Breast epithelium (tissue), 4 donors: Measurements from ENCODE around the gene CA7. TPM values are rescaled to one million over a fixed set of nuclear protein-coding genes. Genes with fewer than 3 reads are reported as not detected.

Source experiments
- DNase-seq, 2 donors: peaks; one replicate each; pipeline ENCODE4 v3.0.0-alpha.2; 2019; ENCODE audit warnings: low spot score in 2 of 2
- H3K27ac ChIP-seq, 2 donors: fragments of 200-600 bp; sonication (generic) in 1 of 2; one replicate each; pipeline ENCODE4 v1.5.1; 2016 to 2019; ENCODE audit warnings: mild to moderate bottlenecking in 1 of 2
- H3K27me3 ChIP-seq, 2 donors: fragments of 200-600 bp; sonication (generic) in 1 of 2; one replicate each; pipeline versions ENCODE4 v1.5.1 to v1.6.0; 2017 to 2019; ENCODE audit warnings: control low read depth in 1 of 2, mild to moderate bottlenecking in 1 of 2
- H3K36me3 ChIP-seq: fragments of 200-600 bp; one replicate; pipeline ENCODE4 v1.5.1; 2019
- H3K4me1 ChIP-seq, 2 donors: fragments of 200-600 bp; sonication (generic); one replicate each; pipeline ENCODE4 v1.5.1; 2016 to 2019; ENCODE audit warnings: control low read depth in 1 of 2
- H3K4me3 ChIP-seq, 3 donors: fragments of 200-600 bp; sonication (generic); 1 replicate in 2 of 3; 2 replicates in 1 of 3; pipeline ENCODE4 v1.5.1; 2016 to 2019; ENCODE audit warnings: mild to moderate bottlenecking in 3 of 3, moderate library complexity in 2 of 3
- H3K9me3 ChIP-seq, 2 donors: fragments of 200-600 bp; sonication (generic) in 1 of 2; one replicate each; pipeline ENCODE4 v1.5.1; 2016 to 2019; ENCODE audit warnings: control low read depth in 1 of 2
- CTCF ChIP-seq, 3 donors: fragments of 450-650 bp; IDR thresholded peaks; one replicate each; pipeline ENCODE4 v1.5.1; 2016 to 2017; ENCODE audit warnings: antibody characterized with exemption in 3 of 3, mild to moderate bottlenecking in 3 of 3, moderate library complexity in 3 of 3
- POLR2A ChIP-seq: fragments of 450-650 bp; IDR thresholded peaks from one replicate; pipeline ENCODE4 v1.6.1; 2016; ENCODE audit warnings: antibody characterized with exemption, mild to moderate bottlenecking, moderate library complexity
- POLR2AphosphoS5 ChIP-seq, 3 donors: sonication (generic); formaldehyde crosslinking; IDR thresholded peaks; one replicate each; pipeline ENCODE4 v1.6.1; 2017; ENCODE audit warnings: antibody characterized with exemption in 3 of 3
- intact Hi-C: fragments of 100-400 bp; cut with DNase I; formaldehyde crosslinking; loops from one replicate; pipeline ENCODE4 v1.15.1; 2023; ENCODE audit warnings: low total_unique reads
- total RNA-seq, 3 donors: library from RNA; depleted of rRNA; stranded (reverse); fragments of >200 nt; gene quantifications; one replicate each; pipeline ENCODE4 v1.1.0, GENCODE V29; 2016

CA7 gene
- total RNA-seq, 3 donors from 2014 or later: 1.3 TPM; not detected in 2

DNA sequence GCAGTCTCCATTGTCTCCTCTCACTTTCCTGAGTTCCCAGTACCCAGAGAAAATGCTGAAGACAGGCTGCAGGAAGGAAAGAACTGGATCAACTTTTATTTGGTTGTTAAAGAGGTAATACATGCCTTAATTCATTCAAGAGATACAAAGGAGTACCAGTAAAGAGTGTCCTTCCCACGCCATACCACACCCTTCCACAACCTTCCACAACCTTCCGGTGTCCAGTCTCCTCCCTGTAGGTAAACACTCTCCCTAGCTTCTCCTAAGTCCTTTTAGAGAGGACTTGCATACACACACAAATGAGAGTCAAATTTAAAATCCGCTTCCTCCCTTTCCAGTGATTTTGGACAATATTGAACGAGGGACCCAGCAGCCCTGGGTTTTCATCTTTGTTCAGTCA lies 2.8 kb upstream of the CA7 start:
- Histone ChIP-seq H3K36me3 (no peaks in the 10 kb centered on the region), H3K4me3 (no peak overlapping the region)

DNA sequence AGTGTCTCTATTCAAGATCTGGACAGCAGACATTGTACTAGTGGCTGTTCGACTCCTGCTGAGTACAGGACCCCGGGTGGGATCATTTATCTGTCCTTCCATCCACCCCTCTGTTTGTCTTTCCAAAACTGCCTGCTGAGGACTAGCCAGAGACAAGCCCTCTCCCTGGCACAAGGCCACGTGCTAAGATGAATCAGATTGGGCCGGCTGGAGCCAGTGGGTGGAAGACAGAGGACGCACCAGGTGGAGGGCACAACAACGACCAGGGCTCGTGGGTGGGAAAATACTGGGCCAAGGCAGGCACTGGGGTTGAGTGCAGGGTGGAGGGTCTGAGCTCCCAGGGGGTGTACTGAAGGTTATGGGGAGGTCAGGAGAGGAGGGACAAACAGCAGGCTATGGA lies 1.4 kb upstream of the CA7 start:
- H3K4me1 ChIP-seq: peaks cover 4 to 6% of the 10 kb centered on the region in 2 donors
- TF ChIP-seq CTCF (IDR thresholded peaks at IDR 0.05): no peak
- TF ChIP-seq POLR2AphosphoS5 (IDR thresholded peaks at IDR 0.05): no peak
- TF ChIP-seq POLR2A: no peak
- no peaks in the 10 kb centered on the region for H3K36me3 ChIP-seq
- H3K27me3 ChIP-seq: peaks cover 0 to 22% of the 10 kb centered on the region in 2 donors
- intact Hi-C loops: loop anchor here (1.0 kb wide), 1 partner anchor 36 kb away; no protein-coding TSS in a partner anchor
- H3K27ac ChIP-seq: no peak overlapping the region
- no peak for DNase-seq
- no peaks in the 10 kb centered on the region for H3K9me3 ChIP-seq
- no peak overlapping the region for H3K4me3 ChIP-seq

More for the DNA sequence above, 2.8 kb upstream of the CA7 start:
- Histone ChIP-seq H3K9me3 (no peaks in the 10 kb centered on the region), H3K27me3 (peaks cover 0 to 17% of the 10 kb centered on the region in 2 donors), H3K27ac (no peak overlapping the region), H3K4me1 (peaks cover 4 to 6% of the 10 kb centered on the region in 2 donors)
- TF ChIP-seq POLR2AphosphoS5 (IDR thresholded peaks at IDR 0.05) (no peak), POLR2A (no peak), CTCF (IDR thresholded peaks at IDR 0.05) (no peak)
- intact Hi-C loops: no loop called here
- no peak for DNase-seq

DNA sequence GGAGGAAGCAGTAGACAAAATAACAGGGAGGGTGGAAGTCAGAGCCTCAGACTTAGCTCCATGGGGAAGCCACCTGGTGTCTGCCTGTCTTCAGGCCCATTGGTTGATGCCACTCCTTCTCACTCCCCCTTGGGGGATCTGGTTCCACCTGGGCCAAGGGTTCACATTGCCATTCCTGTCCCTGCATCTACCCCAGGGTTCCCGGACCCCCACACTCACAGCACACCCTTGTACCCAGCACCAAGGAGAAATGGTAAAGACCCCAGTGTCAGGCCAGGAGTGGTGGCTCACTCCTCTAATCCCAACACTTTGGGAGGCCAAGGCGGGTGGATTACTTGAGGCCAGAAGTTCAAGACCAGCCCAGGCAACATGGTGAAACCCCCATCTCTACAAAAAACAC lies 1.0 kb upstream of the CA7 start:
- Histone ChIP-seq H3K36me3 (no peaks in the 10 kb centered on the region), H3K27me3 (peaks cover 0 to 22% of the 10 kb centered on the region in 2 donors)
- no peak for DNase-seq

GRCh38 chr16:66844009-66844341 lies 239 bp upstream of the CA7 start:
- DNase-seq: no peak
- Histone ChIP-seq H3K27ac (no peak overlapping the region), H3K36me3 (no peaks in the 10 kb centered on the region), H3K27me3 (peaks cover 0 to 22% of the 10 kb centered on the region in 2 donors), H3K9me3 (no peaks in the 10 kb centered on the region), H3K4me1 (peaks cover 4 to 6% of the 10 kb centered on the region in 2 donors), H3K4me3 (peak overlapping the region; percentile 32 to 68 (median 47))
- intact Hi-C loops: no loop called here
- TF ChIP-seq POLR2A (no peak), CTCF (IDR thresholded peaks at IDR 0.05) (no peak), POLR2AphosphoS5 (IDR thresholded peaks at IDR 0.05) (no peak)

More for the DNA sequence above, 1.0 kb upstream of the CA7 start:
- intact Hi-C loops: loop anchor here (1.0 kb wide), 1 partner anchor 35 kb away; no protein-coding TSS in a partner anchor
- no peak overlapping the region for H3K27ac ChIP-seq
- peaks cover 4 to 6% of the 10 kb centered on the region in 2 donors for H3K4me1 ChIP-seq
- no peaks in the 10 kb centered on the region for H3K9me3 ChIP-seq
- H3K4me3 ChIP-seq: no peak overlapping the region
- no peak for TF ChIP-seq POLR2AphosphoS5 (IDR thresholded peaks at IDR 0.05)
- no peak for TF ChIP-seq CTCF (IDR thresholded peaks at IDR 0.05)
- no peak for TF ChIP-seq POLR2A

DNA sequence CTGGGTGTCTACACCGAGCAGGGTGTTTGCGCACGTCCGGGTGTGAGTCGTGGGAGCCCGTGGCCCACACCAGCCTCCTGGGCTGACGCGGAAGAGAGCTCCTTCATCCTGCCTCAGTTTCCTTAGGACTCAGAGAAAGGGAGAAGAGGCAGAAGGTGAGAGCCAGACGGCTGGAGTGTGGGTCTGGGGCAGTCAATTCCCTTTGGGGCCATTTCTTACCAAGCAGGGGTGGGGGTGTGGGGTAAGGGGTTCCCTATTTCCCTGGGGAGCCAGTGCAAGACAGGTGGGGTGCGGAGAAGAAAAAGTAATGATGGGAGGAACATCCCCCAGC lies 831 bp downstream of the CA7 start:
- H3K9me3 ChIP-seq: no peaks in the 10 kb centered on the region
- no peak overlapping the region for H3K27ac ChIP-seq
- no peak for DNase-seq
- TF ChIP-seq POLR2A: no peak
- no peak for TF ChIP-seq POLR2AphosphoS5 (IDR thresholded peaks at IDR 0.05)
- no peak for TF ChIP-seq CTCF (IDR thresholded peaks at IDR 0.05)
- H3K4me3 ChIP-seq: peak overlapping the region; percentile 32 to 68 (median 47)
- H3K4me1 ChIP-seq: peaks cover 4 to 6% of the 10 kb centered on the region in 2 donors
- intact Hi-C loops: no loop called here
- peaks cover 0 to 22% of the 10 kb centered on the region in 2 donors for H3K27me3 ChIP-seq
- H3K36me3 ChIP-seq: no peaks in the 10 kb centered on the region
